Parathyroid adenoma (tissue), 2 donors: ENCODE data around the gene ZNF655.

ENCODE experiments used
- H2AFZ ChIP-seq: fragments of 300-600 bp; sonication (generic); one replicate; pipeline ENCODE4 v1.7.0; 2017; ENCODE audit warnings: antibody characterized with exemption, mild to moderate bottlenecking
- H3K27ac ChIP-seq: fragments of 300-600 bp; sonication (generic); one replicate; pipeline ENCODE4 v1.7.0; 2017
- H3K27me3 ChIP-seq: fragments of 300-600 bp; sonication (generic); one replicate; pipeline ENCODE4 v1.7.0; 2017; ENCODE audit warnings: low read length; ENCODE audit not compliant: control insufficient read depth, insufficient read depth
- H3K36me3 ChIP-seq: fragments of 300-600 bp; sonication (generic); one replicate; pipeline ENCODE4 v1.7.0; 2017; ENCODE audit warnings: low read length; ENCODE audit not compliant: control insufficient read depth, insufficient read depth
- H3K4me1 ChIP-seq: fragments of 300-600 bp; sonication (generic); one replicate; pipeline ENCODE4 v1.7.0; 2017; ENCODE audit warnings: control low read depth
- H3K4me2 ChIP-seq: fragments of 300-600 bp; sonication (generic); one replicate; pipeline ENCODE4 v1.7.0; 2017; ENCODE audit warnings: low read length
- H3K4me3 ChIP-seq: fragments of 300-600 bp; sonication (generic); one replicate; pipeline ENCODE4 v1.7.0; 2017; ENCODE audit warnings: low read depth, low read length
- H3K79me2 ChIP-seq: fragments of 300-600 bp; sonication (generic); one replicate; pipeline ENCODE4 v1.7.0; 2017; ENCODE audit warnings: control low read depth
- H3K9ac ChIP-seq: fragments of 300-600 bp; sonication (generic); one replicate; pipeline ENCODE4 v1.7.0; 2017; ENCODE audit warnings: mild to moderate bottlenecking
- H3K9me3 ChIP-seq: fragments of 300-600 bp; sonication (generic); one replicate; pipeline ENCODE4 v1.7.0; 2017; ENCODE audit warnings: low read length; ENCODE audit not compliant: control insufficient read depth
- CTCF ChIP-seq: fragments of 300-600 bp; sonication (generic); IDR thresholded peaks from one replicate; pipeline ENCODE4 v1.7.0; 2017; ENCODE audit warnings: antibody characterized with exemption, mild to moderate bottlenecking
- donor health status: primary hyperparathyroidism.

ZNF655 gene

GRCh38 chr7:99558306-99559174 is at the start of gene ZNF655:
Gene ZNF655, plus strand, starts transcription at chr7:99558642. Its CDS starts 1,918 bp downstream, at chr7:99560560.
- peak within 1 kb of the TSS; percentile 100 for H3K9ac ChIP-seq
- no peaks in the 10 kb centered on the region for H3K27me3 ChIP-seq
- peaks cover 9% of the 10 kb centered on the region for H3K4me1 ChIP-seq
- peak within 1 kb of the TSS; percentile 99 for H3K27ac ChIP-seq
- H3K9me3 ChIP-seq: no peaks in the 10 kb centered on the region
- H3K79me2 ChIP-seq: peaks cover 55% of the 10 kb centered on the region
- peak within 1 kb of the TSS; percentile 89 for H3K4me3 ChIP-seq
- no peak for TF ChIP-seq CTCF
- no peaks in the 10 kb centered on the region for H3K36me3 ChIP-seq
- peak within 1 kb of the TSS; percentile 81 for H3K4me2 ChIP-seq
- peak within 1 kb of the TSS; percentile 98 for H2AFZ ChIP-seq

- Histone ChIP-seq H3K9ac (no peak overlapping the region), H3K36me3 (no peaks in the 10 kb centered on the region), H3K4me1 (no peaks in the 10 kb centered on the region), H3K27me3 (no peaks in the 10 kb centered on the region), H3K27ac (no peak overlapping the region), H3K4me2 (no peak overlapping the region), H3K79me2 (peaks cover 20% of the 10 kb centered on the region), H2AFZ (no peak overlapping the region), H3K4me3 (no peak overlapping the region), H3K9me3 (no peaks in the 10 kb centered on the region)
- no peak for TF ChIP-seq CTCF
Observed at GRCh38 chr7:99514050-99514449, 44.4 kb upstream of the ZNF655 start.

GRCh38 chr7:99521399-99521798 is 37.0 kb upstream of the ZNF655 start:
- no peak overlapping the region for H3K27ac ChIP-seq
- no peak overlapping the region for H3K4me2 ChIP-seq
- no peaks in the 10 kb centered on the region for H3K79me2 ChIP-seq
- no peak for TF ChIP-seq CTCF
- H3K4me1 ChIP-seq: no peaks in the 10 kb centered on the region
- no peaks in the 10 kb centered on the region for H3K36me3 ChIP-seq
- H3K27me3 ChIP-seq: no peaks in the 10 kb centered on the region
- no peak overlapping the region for H3K9ac ChIP-seq
- no peak overlapping the region for H2AFZ ChIP-seq
- no peak overlapping the region for H3K4me3 ChIP-seq
- no peaks in the 10 kb centered on the region for H3K9me3 ChIP-seq

- Histone ChIP-seq H3K9me3 (no peaks in the 10 kb centered on the region), H3K27ac (no peak overlapping the region), H3K4me3 (no peak overlapping the region), H3K79me2 (no peaks in the 10 kb centered on the region), H3K9ac (no peak overlapping the region), H3K27me3 (no peaks in the 10 kb centered on the region), H3K4me1 (no peaks in the 10 kb centered on the region), H2AFZ (no peak overlapping the region), H3K36me3 (no peaks in the 10 kb centered on the region), H3K4me2 (no peak overlapping the region)
- TF ChIP-seq CTCF: no peak
Observed at GRCh38 chr7:99525713-99526440, 32.6 kb upstream of the ZNF655 start.
